K562 (cell line): ENCODE data around the gene CORO6. TPM values are rescaled to one million over a fixed set of nuclear protein-coding genes. Genes with fewer than 3 reads are reported as not detected.

Experiments used
- ATAC-seq: fragments of 200-7000 bp; cut with Tn5 transposase; 3 replicates; pipeline ENCODE4 v1.9.1; 2020; ENCODE audit warnings: moderate library complexity
- BruUV-seq: library from RNA; stranded (reverse); fragments of 400-500 nt; replicated peaks from 2 replicates; lab custom pipeline; 2021; lab: Mats Ljungman, UMichigan
- CTCF ChIA-PET: fragments of 300-600 bp; formaldehyde crosslinking; extraction: SDS; loops from one replicate; lab custom pipeline; 2021; ENCODE audit warnings: low intra/inter-chr PET ratio; lab: Yijun Ruan, JAX
- POLR2A ChIA-PET: fragments of 300-600, 350-650 bp; sonication (Branson Sonifier 250); formaldehyde crosslinking; extraction: SDS; loops from one replicate; lab custom pipeline; 2021; ENCODE audit warnings: antibody characterized with exemption, inconsistent platforms; lab: Yijun Ruan, JAX
- DNase-seq, 4 experiments: peaks; one replicate each; pipeline versions ENCODE4 v3.0.0 to v3.0.0-alpha.2; 2011 to 2018; ENCODE audit warnings: low spot score in 3 of 4, mixed read lengths in 3 of 4; ENCODE audit errors: extremely low read depth in 1 of 4
- FAIRE-seq: peaks from 2 replicates; lab custom pipeline; 2011; peaks lifted over from hg19 to GRCh38; lab: Jason Lieb, UNC
- H2AFZ ChIP-seq: 2 replicates; pipeline ENCODE4 v1.6.0; 2011; ENCODE audit warnings: low read depth, low read length, control low read depth, inconsistent platforms
- H3K27ac ChIP-seq: fragments of 200-600 bp; 3 replicates; pipeline ENCODE4 v1.8.0; 2011; ENCODE audit warnings: low read depth, mild to moderate bottlenecking, control low read depth, inconsistent platforms, low read length, moderate library complexity, mixed read lengths; ENCODE audit errors: extremely low read depth
- H3K27me3 ChIP-seq, 2 experiments: fragments of 300-600 bp in 1 of 2; 2 replicates in 1 of 2; 3 replicates in 1 of 2; pipeline versions ENCODE4 v1.6.0 to v1.8.0; 2011; ENCODE audit warnings: inconsistent platforms in 2 of 2, low read length in 2 of 2, mild to moderate bottlenecking in 1 of 2, mixed read lengths in 1 of 2, moderate library complexity in 1 of 2; ENCODE audit not compliant: control insufficient read depth in 2 of 2, insufficient read depth in 2 of 2
- H3K36me3 ChIP-seq: fragments of 300-600 bp; 3 replicates; pipeline ENCODE4 v1.8.0; 2011; ENCODE audit warnings: mild to moderate bottlenecking, low read length, inconsistent platforms; ENCODE audit not compliant: control insufficient read depth, insufficient read depth
- H3K4me1 ChIP-seq, 2 experiments: fragments of 200-600 bp in 1 of 2; replicated peaks in 1 of 2; 2 replicates in 1 of 2; 3 replicates in 1 of 2; pipeline versions ENCODE4 v1.5.1 to v1.8.0; 2011; ENCODE audit warnings: inconsistent platforms in 2 of 2, low read length in 2 of 2, mild to moderate bottlenecking in 1 of 2, mixed read lengths in 1 of 2, moderate library complexity in 1 of 2; ENCODE audit not compliant: control insufficient read depth in 2 of 2, insufficient read depth in 2 of 2
- H3K4me2 ChIP-seq: 2 replicates; pipeline ENCODE4 v1.6.1; 2011; ENCODE audit warnings: low read length, control low read depth, inconsistent platforms, mixed read lengths; ENCODE audit not compliant: insufficient read depth
- H3K4me3 ChIP-seq: fragments of 200-600 bp; sonication (generic), shearing (Covaris generic); 2 replicates; pipeline ENCODE4 v1.5.1; 2016; ENCODE audit warnings: control low read depth, inconsistent platforms
- H3K79me2 ChIP-seq: fragments of 200-600 bp; 3 replicates; pipeline ENCODE4 v1.8.0; 2011; ENCODE audit warnings: low read length, inconsistent platforms; ENCODE audit not compliant: control insufficient read depth, insufficient read depth
- H3K9ac ChIP-seq, 2 experiments: 2 replicates each; pipeline versions ENCODE4 v1.6.0 to v1.6.1; 2011; ENCODE audit warnings: low read depth in 2 of 2, low read length in 2 of 2, control low read depth in 1 of 2, inconsistent platforms in 1 of 2, mild to moderate bottlenecking in 1 of 2, mixed read lengths in 1 of 2; ENCODE audit not compliant: insufficient read depth in 1 of 2
- H3K9me1 ChIP-seq: one replicate; pipeline ENCODE4 v1.6.0; 2011; ENCODE audit warnings: inconsistent platforms, mild to moderate bottlenecking, low read length, moderate library complexity; ENCODE audit not compliant: control insufficient read depth, insufficient read depth
- H3K9me3 ChIP-seq: replicated peaks from 2 replicates; pipeline ENCODE4 v1.5.1; 2011; ENCODE audit warnings: low read depth, low read length, inconsistent platforms; ENCODE audit not compliant: control insufficient read depth, insufficient read depth
- H4K20me1 ChIP-seq: replicated peaks from 2 replicates; pipeline ENCODE4 v1.6.1; 2011; ENCODE audit warnings: low read length, inconsistent platforms, mixed read lengths; ENCODE audit not compliant: control insufficient read depth, insufficient read depth
- WGBS: fragments of 100-300 bp; shearing (Covaris generic); methylation state at CpG from one replicate; pipeline ENCODE4 v1.1.6; 2016; ENCODE audit warnings: low coverage, mixed read lengths; ENCODE audit not compliant: insufficient coverage; ENCODE audit errors: missing lambda C conversion rate; 5-methylcytosine and 5-hydroxymethylcytosine counted together
- in situ Hi-C: fragments of 300-500 bp; cut with MboI; formaldehyde crosslinking; loops from 4 replicates; pipeline ENCODE4 v1.15.0; 2018; ENCODE audit warnings: inconsistent platforms, mixed read lengths
- intact Hi-C: fragments of 100-400 bp; cut with micrococcal nuclease; formaldehyde crosslinking; loops from 2 replicates; pipeline ENCODE4 v1.14.2; 2022
- polyA plus RNA-seq, 8 experiments: library from polyadenylated mRNA; depleted of rRNA in 4 of 8; stranded (reverse) in 5 of 8; unstranded in 3 of 8; fragments of >200 nt; fragmentation: Nextera tagmentation in 2 of 8; fragmentation: Illumina TruSeq in 1 of 8; extraction: Ambion mirVana in 2 of 8; extraction: Trizol in 1 of 8; gene quantifications; 2 replicates each; pipeline versions ENCODE4 v1.2.1 to v1.2.3, GENCODE V29; 2011 to 2014; ENCODE audit warnings: inconsistent platforms in 1 of 8, missing spikeins in 1 of 8
- total RNA-seq, 7 experiments: library from RNA; depleted of rRNA in 6 of 7; stranded (reverse); fragments of >200 nt in 6 of 7; fragmentation: Illumina TruSeq in 2 of 7; extraction: Trizol in 2 of 7; gene quantifications; 2 replicates each; pipeline versions ENCODE4 v1.2.1 to v1.2.3, GENCODE V29; 2011 to 2021; ENCODE audit warnings: low replicate concordance in 1 of 7
- TF ChIP-seq, protein P1 (sequence below), 2 experiments: fragments of 450-650 bp; IDR thresholded peaks; 2 replicates each; pipeline ENCODE4 v1.6.1; 2016
- TF ChIP-seq, protein P2 (sequence below): fragments of 150-350 bp; IDR thresholded peaks from 2 replicates; pipeline ENCODE4 v1.6.1; 2014; ENCODE audit warnings: low read depth, mild to moderate bottlenecking, low read length, borderline replicate concordance

The CORO6 gene
- total and polyA plus RNA-seq, 9 of the 15 experiments (the other 6 are each of a cell fraction or from before 2014, with no cell fraction given): 0.04 to 11.9 (median 2.4) TPM

DNA sequence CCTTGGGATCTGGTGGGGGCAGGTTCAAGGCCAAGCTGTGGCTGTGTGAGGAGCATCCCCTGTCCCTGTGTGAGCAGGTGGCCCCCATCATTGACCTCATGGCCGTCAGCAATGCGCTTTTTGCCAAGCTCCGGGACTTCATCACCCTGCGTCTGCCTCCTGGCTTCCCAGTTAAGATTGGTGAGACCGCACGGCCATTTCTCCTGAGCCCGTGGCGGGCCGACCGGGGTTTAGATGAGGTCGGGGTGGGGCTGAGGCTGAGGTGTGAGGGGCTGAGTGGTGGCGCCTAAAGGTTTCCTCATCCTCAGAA is 10.7 kb downstream of the CORO6 start:
- Histone ChIP-seq H3K27ac (no peak overlapping the region), H3K27me3 (no peaks in the 10 kb centered on the region), H3K36me3 (peaks cover 3% of the 10 kb centered on the region; the same call in 1 of the 3 replicates), H4K20me1 (no peaks in the 10 kb centered on the region; the same call in 1 of the 2 replicates), H3K9me3 (no peaks in the 10 kb centered on the region), H3K9me1 (peaks cover 7% of the 10 kb centered on the region), H2AFZ (no peak overlapping the region), H3K4me1 (peaks cover 12 to 50% of the 10 kb centered on the region in 2 experiments; a peak in 4 of 5 replicates), H3K4me2 (no peak overlapping the region), H3K4me3 (no peak overlapping the region), H3K79me2 (no peaks in the 10 kb centered on the region), H3K9ac (no peak overlapping the region)
- POLR2A ChIA-PET: interaction anchor here (1.2 kb wide), 1 partner anchor 16 kb away, joined by 3 read pairs; no protein-coding TSS in a partner anchor
- ATAC-seq: no peak
- CTCF ChIA-PET: no interaction called here
- no TSS peak for BruUV-seq
- no peak for FAIRE-seq
- in situ Hi-C loops (no loop called here), intact Hi-C loops (loop anchor here (10.0 kb wide), 1 partner anchor 467 kb away; no protein-coding TSS in a partner anchor)
- TF ChIP-seq, protein P1, sequence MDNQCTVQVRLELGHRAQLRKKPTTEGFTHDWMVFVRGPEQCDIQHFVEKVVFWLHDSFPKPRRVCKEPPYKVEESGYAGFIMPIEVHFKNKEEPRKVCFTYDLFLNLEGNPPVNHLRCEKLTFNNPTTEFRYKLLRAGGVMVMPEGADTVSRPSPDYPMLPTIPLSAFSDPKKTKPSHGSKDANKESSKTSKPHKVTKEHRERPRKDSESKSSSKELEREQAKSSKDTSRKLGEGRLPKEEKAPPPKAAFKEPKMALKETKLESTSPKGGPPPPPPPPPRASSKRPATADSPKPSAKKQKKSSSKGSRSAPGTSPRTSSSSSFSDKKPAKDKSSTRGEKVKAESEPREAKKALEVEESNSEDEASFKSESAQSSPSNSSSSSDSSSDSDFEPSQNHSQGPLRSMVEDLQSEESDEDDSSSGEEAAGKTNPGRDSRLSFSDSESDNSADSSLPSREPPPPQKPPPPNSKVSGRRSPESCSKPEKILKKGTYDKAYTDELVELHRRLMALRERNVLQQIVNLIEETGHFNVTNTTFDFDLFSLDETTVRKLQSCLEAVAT (IDR thresholded peaks at IDR 0.05): no peak
- TF ChIP-seq, protein P2, sequence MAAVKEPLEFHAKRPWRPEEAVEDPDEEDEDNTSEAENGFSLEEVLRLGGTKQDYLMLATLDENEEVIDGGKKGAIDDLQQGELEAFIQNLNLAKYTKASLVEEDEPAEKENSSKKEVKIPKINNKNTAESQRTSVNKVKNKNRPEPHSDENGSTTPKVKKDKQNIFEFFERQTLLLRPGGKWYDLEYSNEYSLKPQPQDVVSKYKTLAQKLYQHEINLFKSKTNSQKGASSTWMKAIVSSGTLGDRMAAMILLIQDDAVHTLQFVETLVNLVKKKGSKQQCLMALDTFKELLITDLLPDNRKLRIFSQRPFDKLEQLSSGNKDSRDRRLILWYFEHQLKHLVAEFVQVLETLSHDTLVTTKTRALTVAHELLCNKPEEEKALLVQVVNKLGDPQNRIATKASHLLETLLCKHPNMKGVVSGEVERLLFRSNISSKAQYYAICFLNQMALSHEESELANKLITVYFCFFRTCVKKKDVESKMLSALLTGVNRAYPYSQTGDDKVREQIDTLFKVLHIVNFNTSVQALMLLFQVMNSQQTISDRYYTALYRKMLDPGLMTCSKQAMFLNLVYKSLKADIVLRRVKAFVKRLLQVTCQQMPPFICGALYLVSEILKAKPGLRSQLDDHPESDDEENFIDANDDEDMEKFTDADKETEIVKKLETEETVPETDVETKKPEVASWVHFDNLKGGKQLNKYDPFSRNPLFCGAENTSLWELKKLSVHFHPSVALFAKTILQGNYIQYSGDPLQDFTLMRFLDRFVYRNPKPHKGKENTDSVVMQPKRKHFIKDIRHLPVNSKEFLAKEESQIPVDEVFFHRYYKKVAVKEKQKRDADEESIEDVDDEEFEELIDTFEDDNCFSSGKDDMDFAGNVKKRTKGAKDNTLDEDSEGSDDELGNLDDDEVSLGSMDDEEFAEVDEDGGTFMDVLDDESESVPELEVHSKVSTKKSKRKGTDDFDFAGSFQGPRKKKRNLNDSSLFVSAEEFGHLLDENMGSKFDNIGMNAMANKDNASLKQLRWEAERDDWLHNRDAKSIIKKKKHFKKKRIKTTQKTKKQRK: no peak
- DNase-seq: no peak
- 85% methylated on average over 7 of the region's 12 CpGs for WGBS
